LNCAP (cell line): ENCODE results near the gene TUBB3.

ENCODE experiments used
- CTCF ChIP-seq: fragments of 450-650 bp; IDR thresholded peaks from 2 replicates; pipeline ENCODE4 v1.5.1; 2017; ENCODE audit warnings: mild to moderate bottlenecking

Gene TUBB3

GRCh38 chr16:89890200-89890599 is 32.9 kb upstream of the TUBB3 start:
- TF ChIP-seq CTCF: no peak

DNA sequence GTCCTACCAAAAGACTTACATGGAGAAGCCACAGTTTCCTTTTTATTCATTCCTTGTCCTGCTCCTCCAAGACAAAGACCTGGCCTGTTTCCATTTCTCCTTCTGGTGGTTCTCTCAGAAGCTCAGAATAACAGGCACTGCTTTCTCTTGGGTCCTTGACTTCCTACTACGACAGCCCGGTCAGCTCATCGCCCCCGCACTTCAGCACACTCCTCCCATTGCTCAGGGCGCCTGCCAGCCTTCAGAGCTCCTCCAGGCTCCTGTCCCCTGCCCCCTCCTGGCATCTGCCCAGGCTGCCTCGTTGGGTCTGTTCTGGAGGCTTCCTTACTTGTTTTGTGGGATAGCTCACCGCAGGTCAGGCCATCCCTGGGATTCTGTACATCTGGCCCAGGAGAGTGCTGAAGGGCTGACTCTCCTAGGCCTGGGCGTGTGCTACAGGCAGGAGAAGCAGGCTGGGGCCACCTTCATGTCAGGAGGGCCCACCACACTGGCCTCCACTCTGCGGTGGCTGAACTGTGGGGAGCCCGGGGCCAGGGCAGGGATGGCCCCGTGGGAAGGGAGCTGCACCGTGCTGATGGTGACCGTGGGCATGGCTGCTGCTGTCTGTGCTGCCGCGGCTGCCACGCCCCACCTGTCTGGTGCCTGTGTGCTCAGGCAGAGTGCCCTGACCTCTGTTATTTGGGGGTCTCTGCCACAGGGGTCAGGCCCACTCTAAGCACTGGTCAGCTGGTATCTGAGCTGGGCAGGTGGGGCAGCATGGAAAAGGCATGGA is 32.1 kb upstream of the TUBB3 start:
- no peak for TF ChIP-seq CTCF

GRCh38 chr16:89892055-89892630 is 31.0 kb upstream of the TUBB3 start:
- no peak for TF ChIP-seq CTCF

GRCh38 chr16:89892635-89893034 is 30.5 kb upstream of the TUBB3 start:
- TF ChIP-seq CTCF: no peak

DNA sequence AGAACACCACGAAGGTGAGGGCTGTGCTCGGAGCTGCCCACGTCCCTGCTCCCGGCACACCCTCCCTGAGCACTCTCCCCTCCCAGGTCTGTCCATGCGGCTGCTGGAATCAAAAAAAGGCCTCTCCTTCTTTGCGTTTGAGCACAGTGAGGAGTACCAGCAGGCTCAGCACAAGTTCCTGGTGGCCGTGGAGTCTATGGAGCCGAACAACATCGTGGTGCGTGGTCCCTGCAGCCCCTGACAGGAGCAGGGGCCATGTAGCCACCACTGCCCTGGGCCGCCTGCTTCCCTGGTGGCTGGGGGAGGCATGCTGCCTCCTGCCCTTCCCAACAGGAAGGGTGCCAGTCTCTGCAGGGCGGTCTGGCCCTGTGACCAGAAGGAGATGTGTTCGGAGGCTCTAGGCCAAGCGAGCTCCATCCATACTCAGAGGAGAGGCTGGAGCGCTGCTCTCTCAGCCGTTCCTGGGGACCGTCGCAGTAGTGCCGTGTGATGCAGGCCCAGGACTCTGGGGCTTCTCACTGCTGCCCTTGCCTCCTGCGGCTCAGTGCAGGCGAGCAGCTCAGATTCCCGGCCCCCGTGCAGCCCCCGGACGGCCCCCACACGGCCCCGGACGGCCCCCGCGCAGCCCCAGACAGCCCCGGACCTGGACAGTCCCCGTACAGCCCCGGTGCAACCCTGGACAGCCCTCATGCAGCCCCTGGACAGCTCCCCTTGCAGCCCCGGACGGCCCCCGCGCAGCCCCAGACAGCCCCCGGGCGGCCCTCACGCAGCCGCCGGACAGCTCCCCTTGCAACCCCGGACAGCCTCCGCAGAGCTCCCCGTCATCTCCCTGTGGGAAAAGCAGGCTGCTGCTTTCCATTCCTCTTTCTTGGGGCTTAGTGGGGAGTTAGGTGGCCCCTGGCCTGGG is 29.2 kb upstream of the TUBB3 start:
- TF ChIP-seq CTCF: no peak

DNA sequence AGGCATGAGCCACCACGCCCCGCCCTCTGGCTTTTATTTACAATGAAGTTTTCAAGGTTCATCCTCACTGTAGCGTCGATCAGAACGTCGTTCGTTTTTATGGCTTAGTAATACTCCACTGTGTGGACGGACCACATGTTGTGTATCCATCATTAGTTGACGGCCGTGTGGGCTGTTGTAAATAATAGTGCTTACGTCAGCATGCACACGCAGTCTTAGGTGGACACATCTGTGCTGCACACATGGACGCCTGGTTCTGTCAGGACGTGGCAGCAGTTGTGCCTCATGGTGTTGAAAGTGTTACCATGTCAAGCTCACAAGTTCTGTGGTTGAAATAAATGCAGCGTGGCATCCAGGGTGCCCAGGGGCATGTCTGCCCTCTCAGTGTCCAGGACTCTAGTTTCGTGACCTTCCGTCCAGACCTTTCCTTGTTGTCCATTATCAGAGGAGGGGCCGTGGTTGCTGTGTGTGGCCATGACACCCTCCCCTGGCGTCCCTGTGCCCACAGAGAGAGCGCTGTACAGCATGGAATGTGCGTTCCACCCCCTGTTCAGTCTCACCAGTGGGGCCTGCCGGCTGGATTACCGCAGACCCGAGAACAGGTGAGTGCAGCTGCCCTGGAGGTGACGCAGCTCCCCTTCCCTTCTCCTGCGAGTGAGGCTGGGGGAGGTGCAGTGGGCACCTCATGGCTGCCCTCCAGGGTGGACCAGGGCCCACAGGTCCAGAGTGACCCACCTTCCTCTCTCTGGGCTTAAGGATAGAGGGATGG is 27.5 kb upstream of the TUBB3 start:
- no peak for TF ChIP-seq CTCF

- no peak for TF ChIP-seq CTCF
These were observed 25.9 kb upstream of the TUBB3 start for GRCh38 chr16:89897204-89897603.
